Measurements from ENCODE around the gene FMN1. TPM values are rescaled to one million over a fixed set of nuclear protein-coding genes. Genes with fewer than 3 reads are reported as not detected.

The FMN1 gene
- total RNA-seq, 4 donors from 2014 or later = 32.6 to 102 (median 63.0) TPM

- no peaks in the 10 kb centered on the region for H3K27me3 ChIP-seq
- H3K4me1 ChIP-seq = peaks cover 0 to 13% (median 0%) of the 10 kb centered on the region in 4 donors
- in situ Hi-C loops (cut with MboI; ENCODE audit: low pct_ligation_motif_present in 1 of 4, low pct_unique_long_range_greater_than_20kb in 1 of 4, low sequenced_read_pairs in 3 of 4) (no loop called here), intact Hi-C loops (cut with DNase I; ENCODE audit: low total_unique reads) (loop anchor here (10.0 kb wide), 1 partner anchor 58 kb away; no protein-coding TSS in a partner anchor)
- H3K4me3 ChIP-seq = peak overlapping the region in 1 of 4 donors; percentile 26
- no peaks in the 10 kb centered on the region for H3K9me3 ChIP-seq
- peak overlapping the region; percentile 25 to 58 (median 54) for H3K27ac ChIP-seq
- no peaks in the 10 kb centered on the region for H3K36me3 ChIP-seq
- no peak for DNase-seq
- WGBS, 2 donors (ENCODE audit: low coverage in 1 of 2) = 66 to 84% methylated on average over 4 to 5 of the region's 5 CpGs
- TF ChIP-seq CTCF (IDR thresholded peaks at IDR 0.05) = no peak
- TF ChIP-seq POLR2A (IDR thresholded peaks at IDR 0.05) = peak; percentile 12
- TF ChIP-seq EP300 (IDR thresholded peaks at IDR 0.05; ENCODE audit: low read depth) = no peak
- TF ChIP-seq POLR2AphosphoS5 (IDR thresholded peaks at IDR 0.05) = peak in 2 of 3 donors; percentile 18 to 58
These were observed 41.9 kb downstream of the FMN1 start for GRCh38 chr15:33152502-33153109.

- no peak overlapping the region for H3K27ac ChIP-seq
- intact Hi-C loops (cut with DNase I; ENCODE audit: low total_unique reads) = loop anchor here (10.0 kb wide), 1 partner anchor 56 kb away; no protein-coding TSS in a partner anchor
- no peaks in the 10 kb centered on the region for H3K9me3 ChIP-seq
- in situ Hi-C loops (cut with MboI; ENCODE audit: low pct_ligation_motif_present in 1 of 4, low pct_unique_long_range_greater_than_20kb in 1 of 4, low sequenced_read_pairs in 3 of 4) = no loop called here
- H3K4me1 ChIP-seq = peaks cover 0 to 13% (median 0%) of the 10 kb centered on the region in 4 donors
- no peaks in the 10 kb centered on the region for H3K27me3 ChIP-seq
- DNase-seq = no peak
- 20 to 57% methylated on average over 1 of the region's 1 CpG for WGBS, 2 donors (ENCODE audit: low coverage in 1 of 2)
- H3K4me3 ChIP-seq = no peak overlapping the region
- TF ChIP-seq POLR2A (IDR thresholded peaks at IDR 0.05) (no peak), POLR2AphosphoS5 (IDR thresholded peaks at IDR 0.05) (no peak), EP300 (IDR thresholded peaks at IDR 0.05; ENCODE audit: low read depth) (no peak), CTCF (IDR thresholded peaks at IDR 0.05) (no peak)
- H3K36me3 ChIP-seq = no peaks in the 10 kb centered on the region
These were observed 43.5 kb downstream of the FMN1 start for GRCh38 chr15:33150971-33151370.

DNA sequence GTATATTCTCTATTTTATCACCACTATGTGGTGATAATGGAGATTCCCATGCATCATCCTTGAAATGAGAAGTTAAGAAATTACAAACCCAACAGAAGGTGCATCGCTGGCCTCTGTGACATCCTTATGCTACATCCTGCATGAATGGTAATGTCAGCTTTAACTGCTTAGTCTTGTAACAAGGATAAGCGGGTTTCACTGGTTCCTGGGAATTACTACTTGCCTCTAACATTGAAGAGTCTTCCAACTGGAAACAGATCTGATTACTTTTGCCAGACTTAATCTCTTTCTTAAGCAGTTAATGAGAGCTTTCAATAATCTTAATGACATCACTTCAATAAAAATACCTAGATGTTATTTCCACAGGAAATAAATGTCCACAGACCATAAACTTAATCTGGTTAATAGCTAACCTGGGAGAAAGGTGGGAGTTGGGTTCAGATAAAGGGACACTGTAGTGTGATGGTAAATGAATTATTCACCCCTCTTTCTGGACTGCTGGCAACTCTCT lies 44.0 kb downstream of the FMN1 start:
- Histone ChIP-seq H3K9me3 (no peaks in the 10 kb centered on the region), H3K4me3 (no peak overlapping the region), H3K27me3 (no peaks in the 10 kb centered on the region), H3K4me1 (peaks cover 0 to 10% (median 0%) of the 10 kb centered on the region in 4 donors), H3K27ac (no peak overlapping the region), H3K36me3 (no peaks in the 10 kb centered on the region)
- DNase-seq = no peak
- in situ Hi-C loops (cut with MboI; ENCODE audit: low pct_ligation_motif_present in 1 of 4, low pct_unique_long_range_greater_than_20kb in 1 of 4, low sequenced_read_pairs in 3 of 4) = no loop called here
- intact Hi-C loops (cut with DNase I; ENCODE audit: low total_unique reads) = loop anchor here (10.0 kb wide), 1 partner anchor 56 kb away; no protein-coding TSS in a partner anchor
- TF ChIP-seq POLR2AphosphoS5 (IDR thresholded peaks at IDR 0.05) = no peak
- 52 to 65% methylated on average over 2 of the region's 2 CpGs for WGBS, 2 donors (ENCODE audit: low coverage in 1 of 2)

DNA sequence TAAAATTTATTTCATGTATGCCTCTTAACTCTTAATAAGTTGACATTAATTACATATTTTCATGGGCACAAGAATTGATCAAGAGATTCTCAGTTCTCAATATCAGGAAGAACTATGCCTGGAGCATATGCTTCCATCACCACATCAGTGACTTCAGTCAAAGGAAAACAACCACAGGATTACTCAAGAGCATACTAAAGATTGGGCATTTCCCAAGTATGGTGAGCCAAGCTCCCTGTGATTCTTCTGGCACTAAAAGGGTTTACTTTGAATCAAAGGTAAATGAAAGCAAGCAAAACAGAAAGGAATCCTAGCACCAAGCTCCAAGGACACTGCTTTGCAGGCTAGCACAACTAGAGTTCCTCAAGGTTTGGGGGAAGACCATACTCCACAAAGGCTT lies 44.6 kb downstream of the FMN1 start:
- intact Hi-C loops (cut with DNase I; ENCODE audit: low total_unique reads) = loop anchor here (10.0 kb wide), 1 partner anchor 55 kb away; no protein-coding TSS in a partner anchor
- in situ Hi-C loops (cut with MboI; ENCODE audit: low pct_ligation_motif_present in 1 of 4, low pct_unique_long_range_greater_than_20kb in 1 of 4, low sequenced_read_pairs in 3 of 4) = loop anchor here in 1 of 4 donors (25.0 kb wide), 1 partner anchor 488 kb away; no protein-coding TSS in a partner anchor

More for the DNA sequence above, 44.6 kb downstream of the FMN1 start:
- no peak for TF ChIP-seq POLR2AphosphoS5 (IDR thresholded peaks at IDR 0.05)
- no peak for TF ChIP-seq EP300 (IDR thresholded peaks at IDR 0.05; ENCODE audit: low read depth)
- no peak for TF ChIP-seq CTCF (IDR thresholded peaks at IDR 0.05)
- TF ChIP-seq POLR2A (IDR thresholded peaks at IDR 0.05) = no peak
- no peak overlapping the region for H3K27ac ChIP-seq
- H3K4me1 ChIP-seq = peaks cover 0 to 10% (median 0%) of the 10 kb centered on the region in 4 donors
- no peaks in the 10 kb centered on the region for H3K9me3 ChIP-seq
- no peaks in the 10 kb centered on the region for H3K27me3 ChIP-seq
- no peaks in the 10 kb centered on the region for H3K36me3 ChIP-seq
- no peak for DNase-seq
- no peak overlapping the region for H3K4me3 ChIP-seq

Measured in transverse colon (tissue), 4 donors.